ENCODE results near the gene LDB2.
A peak's percentile ranks its signal among the peaks of the same experiment; 100 is the strongest.

Gene LDB2

GRCh38 chr4:16884673-16885460, 13.6 kb downstream of the LDB2 start:
- DNase-seq (ENCODE audit: low spot score): no peak

DNA sequence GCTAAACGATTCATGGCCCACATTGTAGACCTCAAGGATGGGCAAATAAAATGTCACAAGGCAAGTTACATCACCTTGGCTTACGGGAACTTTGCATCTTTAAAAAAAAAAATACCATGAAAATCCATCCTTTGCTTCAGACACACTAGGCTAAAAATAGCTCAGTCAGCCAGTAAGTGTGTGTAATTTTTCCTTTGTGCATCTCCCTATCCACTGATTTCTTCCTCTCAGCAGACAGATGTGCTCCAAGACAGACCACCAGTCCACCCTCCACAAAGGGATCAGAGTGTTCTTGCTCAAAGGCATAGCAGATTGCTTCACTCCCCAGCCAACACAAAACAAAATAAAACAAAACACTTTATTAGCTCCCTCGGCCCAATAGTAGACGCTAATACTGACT, 14.6 kb downstream of the LDB2 start:
- DNase-seq (ENCODE audit: low spot score): no peak

GRCh38 chr4:16881151-16881884, 17.1 kb downstream of the LDB2 start:
- no peak for DNase-seq (ENCODE audit: low spot score)

DNA sequence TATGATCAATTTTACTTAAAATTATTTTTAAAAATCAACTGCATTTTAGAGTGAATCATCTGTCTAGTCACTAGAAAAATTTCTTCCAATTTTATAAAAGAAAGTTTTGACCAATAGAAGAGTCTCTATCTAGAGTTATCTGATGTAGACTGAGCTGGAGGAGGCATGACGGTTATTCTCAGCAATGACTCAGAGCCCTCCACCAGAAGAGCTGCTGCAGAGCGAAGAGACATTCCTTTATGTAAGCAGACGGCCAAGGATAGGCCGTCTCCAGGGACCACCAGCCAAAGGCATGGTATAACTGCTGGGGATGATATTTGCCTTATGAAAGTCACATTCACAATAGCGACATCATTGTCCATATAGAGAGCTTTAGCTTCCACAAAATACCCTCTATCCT, 23.0 kb downstream of the LDB2 start:
- DNase-seq (ENCODE audit: low spot score): no peak

GRCh38 chr4:16869594-16870245, 28.7 kb downstream of the LDB2 start:
- DNase-seq (ENCODE audit: low spot score): no peak

DNA sequence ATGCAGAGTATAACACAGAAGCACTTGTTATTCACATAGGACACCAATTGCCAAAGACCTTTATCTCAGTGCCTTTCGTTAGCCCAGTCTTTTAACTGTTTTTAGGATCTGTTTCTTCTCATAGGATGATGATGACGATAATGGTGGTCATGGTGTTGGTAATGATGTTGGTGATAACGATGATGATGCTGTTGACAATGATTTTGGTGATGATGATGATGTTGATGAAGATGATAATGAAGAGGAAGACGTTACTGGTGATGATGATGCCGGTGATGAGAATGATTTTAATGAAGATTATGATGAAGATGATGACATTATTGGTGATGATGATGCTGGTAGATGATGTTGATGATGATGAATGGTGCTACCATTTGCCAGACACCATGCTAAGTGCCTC, 29.8 kb downstream of the LDB2 start:
- no peak for DNase-seq (ENCODE audit: low spot score)

- DNase-seq (ENCODE audit: low spot score): no peak
These were observed 30.6 kb downstream of the LDB2 start for GRCh38 chr4:16867827-16868226.

DNA sequence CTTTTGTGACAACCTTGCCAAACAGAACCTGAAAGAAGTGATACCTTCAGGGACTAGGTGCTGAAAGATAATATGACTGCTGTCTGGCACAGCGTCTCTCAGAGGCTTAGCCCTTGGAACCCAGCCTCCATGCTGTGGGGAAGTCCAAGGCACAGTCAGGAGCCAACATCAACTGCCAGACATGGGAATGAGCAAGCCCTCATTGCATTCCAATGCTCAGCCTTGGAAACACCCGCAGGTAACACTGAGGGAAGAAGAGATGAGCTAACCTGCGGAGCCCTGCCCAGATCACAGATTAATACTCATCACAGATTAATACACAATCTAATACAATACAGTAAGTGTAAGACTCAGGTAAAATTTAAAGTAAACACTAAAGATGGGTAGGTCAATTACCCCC, 31.5 kb downstream of the LDB2 start:
- DNase-seq (ENCODE audit: low spot score): no peak

GRCh38 chr4:16865897-16866283, 32.6 kb downstream of the LDB2 start:
- DNase-seq (ENCODE audit: low spot score): no peak

- no peak for DNase-seq (ENCODE audit: low spot score)
These were observed 33.1 kb downstream of the LDB2 start for GRCh38 chr4:16865209-16865896.

- no peak for DNase-seq (ENCODE audit: low spot score)
These were observed 34.2 kb downstream of the LDB2 start for GRCh38 chr4:16864199-16864598.

GRCh38 chr4:16862697-16863096, 35.7 kb downstream of the LDB2 start:
- DNase-seq (ENCODE audit: low spot score): no peak

- DNase-seq (ENCODE audit: low spot score): no peak
These were observed 37.9 kb downstream of the LDB2 start for GRCh38 chr4:16860516-16860915.

DNA sequence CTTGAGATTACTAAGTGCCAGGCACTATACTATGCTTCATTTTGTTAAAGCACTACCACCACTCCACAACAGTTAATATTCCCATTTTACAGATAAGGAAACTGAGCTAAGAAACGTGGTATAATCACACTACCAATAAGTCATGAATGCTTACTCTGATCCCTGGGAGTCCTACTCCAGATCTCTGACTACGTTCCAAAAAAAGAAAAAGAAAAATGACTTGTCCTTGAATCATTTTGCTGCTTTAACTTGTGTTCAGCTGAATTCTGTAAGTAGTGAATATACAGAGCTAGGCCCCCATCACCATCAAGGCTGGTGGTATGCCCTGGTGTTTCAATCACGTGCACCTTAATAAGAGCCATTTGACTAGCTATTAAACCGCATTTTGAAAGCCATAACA, 39.4 kb downstream of the LDB2 start:
- no peak for DNase-seq (ENCODE audit: low spot score)

DNA sequence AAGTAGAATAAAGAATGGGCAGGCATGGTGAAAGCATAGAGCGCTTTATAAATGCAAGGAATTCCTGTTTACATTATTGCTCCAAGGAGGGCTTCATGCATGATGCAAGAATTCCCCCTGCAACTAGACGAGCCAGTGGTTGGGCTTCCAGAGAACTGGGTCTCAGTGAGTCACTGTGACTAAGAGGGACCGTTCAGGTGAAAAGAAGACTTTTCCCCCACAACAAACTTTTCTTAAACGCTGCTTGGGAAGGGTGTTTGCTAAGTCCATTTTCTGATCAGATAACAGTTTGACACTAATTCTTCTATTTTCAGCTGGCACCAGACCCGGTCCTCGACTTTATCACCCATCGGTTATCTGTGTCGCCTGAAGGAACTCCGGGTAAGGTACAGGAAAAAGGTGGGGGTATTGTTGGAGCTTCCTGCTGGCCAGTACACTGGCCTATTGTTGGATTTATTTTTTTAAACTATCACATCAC, 40.1 kb downstream of the LDB2 start:
- no peak for DNase-seq (ENCODE audit: low spot score)

- no peak for DNase-seq (ENCODE audit: low spot score)
These were observed 41.0 kb downstream of the LDB2 start for GRCh38 chr4:16857425-16857824.

DNA sequence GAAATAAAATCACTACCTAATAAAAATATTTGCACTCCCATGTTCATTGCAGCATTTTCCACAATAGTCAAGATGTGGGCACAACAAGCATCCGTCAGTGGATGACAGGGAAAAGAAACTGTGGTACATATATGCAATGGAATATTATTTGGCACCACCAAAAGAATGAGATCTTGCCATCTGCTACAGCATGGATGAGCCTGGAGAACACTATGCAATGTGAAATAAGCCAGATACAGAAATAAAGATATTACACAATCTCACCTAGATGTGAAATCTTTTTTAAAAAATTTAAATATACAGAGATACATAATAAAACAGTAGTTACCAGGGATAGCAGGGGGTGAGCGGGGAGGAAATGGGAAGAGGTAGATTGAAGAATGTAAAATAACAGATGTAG, 44.8 kb downstream of the LDB2 start:
- DNase-seq (ENCODE audit: low spot score): no peak

DNA sequence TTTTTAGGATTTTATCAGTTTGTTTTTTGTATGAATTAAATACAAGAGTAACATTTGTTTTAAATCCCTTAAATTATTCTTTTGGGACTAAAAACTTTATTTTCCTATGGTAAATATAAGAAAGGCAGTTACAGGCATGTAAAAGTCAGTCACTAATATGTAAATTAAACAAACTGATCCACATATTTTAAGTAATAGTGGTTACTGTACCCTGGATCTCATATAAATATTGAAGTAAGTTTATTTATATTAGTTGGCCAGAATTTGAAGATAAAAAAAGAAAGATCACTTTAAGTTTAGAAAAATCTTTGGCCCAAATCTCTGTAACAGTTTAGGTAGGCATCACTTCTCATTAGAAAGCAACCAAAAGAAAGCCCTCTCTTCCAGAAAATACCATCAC, 45.8 kb downstream of the LDB2 start:
- DNase-seq (ENCODE audit: low spot score): no peak

DNA sequence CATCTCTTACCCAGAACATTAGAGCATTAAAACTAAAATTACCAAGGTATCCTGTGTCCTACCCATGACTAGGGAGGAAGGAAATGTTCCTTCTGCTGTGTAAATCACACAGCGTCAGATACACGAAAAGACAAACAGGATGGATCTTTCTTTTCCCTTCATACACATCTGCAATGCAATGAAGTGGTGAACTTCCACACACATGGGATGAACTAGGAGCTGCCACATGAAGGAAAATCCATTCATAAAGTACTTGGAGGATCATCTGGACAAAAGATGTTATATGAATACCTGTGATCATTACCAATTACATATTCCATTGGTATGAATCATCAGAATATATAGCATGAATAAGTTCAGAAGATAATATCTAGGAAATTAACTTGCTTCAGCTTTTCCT, 46.2 kb downstream of the LDB2 start:
- no peak for DNase-seq (ENCODE audit: low spot score)

DNA sequence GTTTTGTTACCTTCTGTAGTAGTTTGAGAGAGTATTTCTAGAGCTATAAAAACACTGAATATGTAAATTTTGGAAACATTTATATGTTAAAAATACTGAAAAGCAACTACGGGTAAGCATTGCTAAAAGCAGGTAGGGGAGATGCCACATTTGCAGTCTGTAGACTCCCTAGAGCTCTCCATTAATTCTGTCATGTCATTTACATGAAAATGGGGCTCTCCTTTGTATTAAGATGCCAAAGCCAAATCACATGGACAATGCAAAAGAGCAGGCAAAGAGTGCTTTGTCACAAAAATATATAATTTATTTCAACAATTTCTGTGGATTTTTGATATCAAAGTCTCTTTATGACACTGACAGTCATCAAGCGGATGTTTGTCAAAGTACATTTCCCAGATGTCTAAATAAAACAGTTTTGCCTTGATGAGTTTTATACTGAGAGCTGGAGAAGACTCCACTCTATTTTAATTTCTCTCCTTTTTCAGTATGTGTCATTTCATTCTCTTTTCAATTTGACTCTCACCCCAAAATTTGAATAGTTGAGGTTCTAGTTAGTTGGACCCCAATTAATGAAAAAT, 51.8 kb downstream of the LDB2 start:
- no peak for DNase-seq (ENCODE audit: low spot score)

GRCh38 chr4:16844816-16845586, 53.4 kb downstream of the LDB2 start:
- DNase-seq (ENCODE audit: low spot score): peak; percentile 65

Measured in SW480 (cell line).